ENCODE measurements around the gene CAMTA1. TPM values are rescaled to one million over a fixed set of nuclear protein-coding genes. Genes with fewer than 3 reads are reported as not detected.

The CAMTA1 gene
- total RNA-seq, 1 donor from 2014 or later: 77.6 TPM

DNA sequence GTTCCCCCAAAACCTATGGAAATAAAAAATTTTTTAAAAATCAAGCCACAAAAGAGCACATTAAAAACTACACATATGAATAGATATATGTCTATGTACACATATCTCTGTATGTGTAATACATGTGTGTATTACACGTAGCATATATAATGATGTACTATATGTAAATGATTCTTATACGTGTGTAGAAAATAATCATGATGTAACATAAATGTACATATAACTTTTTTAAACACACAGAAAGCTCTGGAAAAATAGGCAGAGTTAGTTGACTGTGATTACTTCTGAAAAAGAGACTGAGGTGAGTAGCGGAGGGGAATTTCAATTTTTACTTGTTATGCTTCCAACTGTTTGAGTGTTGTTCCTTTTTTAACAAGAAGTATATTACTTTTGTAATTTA lies 405.0 kb downstream of the CAMTA1 start:
- Mint-ChIP-seq H3K4me3 (ENCODE audit: unreplicated experiment) (no peak overlapping the region), H3K4me1 (ENCODE audit: low read depth, unreplicated experiment) (no peaks in the 10 kb centered on the region), H3K9me3 (ENCODE audit: unreplicated experiment) (no peaks in the 10 kb centered on the region), H3K36me3 (ENCODE audit: low read depth, unreplicated experiment) (no peaks in the 10 kb centered on the region), H3K27me3 (ENCODE audit: low read depth, unreplicated experiment) (peaks cover 7% of the 10 kb centered on the region), H3K27ac (ENCODE audit: unreplicated experiment) (no peak overlapping the region)
- H3K4me3 ChIP-seq (ENCODE audit: insufficient read depth, low read depth, low read length): no peak overlapping the region
- TF ChIP-seq EZH2 (IDR thresholded peaks at IDR 0.05; ENCODE audit: insufficient read depth, low read length): no peak
- TF ChIP-seq, protein P1, sequence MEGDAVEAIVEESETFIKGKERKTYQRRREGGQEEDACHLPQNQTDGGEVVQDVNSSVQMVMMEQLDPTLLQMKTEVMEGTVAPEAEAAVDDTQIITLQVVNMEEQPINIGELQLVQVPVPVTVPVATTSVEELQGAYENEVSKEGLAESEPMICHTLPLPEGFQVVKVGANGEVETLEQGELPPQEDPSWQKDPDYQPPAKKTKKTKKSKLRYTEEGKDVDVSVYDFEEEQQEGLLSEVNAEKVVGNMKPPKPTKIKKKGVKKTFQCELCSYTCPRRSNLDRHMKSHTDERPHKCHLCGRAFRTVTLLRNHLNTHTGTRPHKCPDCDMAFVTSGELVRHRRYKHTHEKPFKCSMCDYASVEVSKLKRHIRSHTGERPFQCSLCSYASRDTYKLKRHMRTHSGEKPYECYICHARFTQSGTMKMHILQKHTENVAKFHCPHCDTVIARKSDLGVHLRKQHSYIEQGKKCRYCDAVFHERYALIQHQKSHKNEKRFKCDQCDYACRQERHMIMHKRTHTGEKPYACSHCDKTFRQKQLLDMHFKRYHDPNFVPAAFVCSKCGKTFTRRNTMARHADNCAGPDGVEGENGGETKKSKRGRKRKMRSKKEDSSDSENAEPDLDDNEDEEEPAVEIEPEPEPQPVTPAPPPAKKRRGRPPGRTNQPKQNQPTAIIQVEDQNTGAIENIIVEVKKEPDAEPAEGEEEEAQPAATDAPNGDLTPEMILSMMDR (IDR thresholded peaks at IDR 0.05; ENCODE audit: insufficient read depth, low read depth, low read length): no peak
- no peak overlapping the region for H3K9ac ChIP-seq (ENCODE audit: low read length)
- DNase-seq (ENCODE audit: low read depth) (no peak), FAIRE-seq (no peak)
- no peak overlapping the region for H3K27ac ChIP-seq (ENCODE audit: low read depth, low read length)
- no peaks in the 10 kb centered on the region for H3K79me2 ChIP-seq (ENCODE audit: insufficient read depth, low read length)
- H2AFZ ChIP-seq (ENCODE audit: low read depth, low read length): no peak overlapping the region
- no peak overlapping the region for H3K4me2 ChIP-seq (ENCODE audit: low read length)
- no peaks in the 10 kb centered on the region for H3K27me3 ChIP-seq (ENCODE audit: insufficient read depth, low read length)
- H4K20me1 ChIP-seq (ENCODE audit: insufficient read depth, low read length): no peaks in the 10 kb centered on the region
- no peaks in the 10 kb centered on the region for H3K9me3 ChIP-seq (ENCODE audit: insufficient read depth, low read depth, low read length)
- no peaks in the 10 kb centered on the region for H3K4me1 ChIP-seq (ENCODE audit: insufficient read depth, low read length)
- no peaks in the 10 kb centered on the region for H3K36me3 ChIP-seq (ENCODE audit: insufficient read depth, low read length)

- Histone ChIP-seq H2AFZ (ENCODE audit: low read depth, low read length) (no peak overlapping the region), H3K9ac (ENCODE audit: low read length) (no peak overlapping the region), H3K27me3 (ENCODE audit: insufficient read depth, low read length) (no peaks in the 10 kb centered on the region), H3K9me3 (ENCODE audit: insufficient read depth, low read depth, low read length) (no peaks in the 10 kb centered on the region), H3K4me3 (ENCODE audit: insufficient read depth, low read depth, low read length) (no peak overlapping the region), H3K79me2 (ENCODE audit: insufficient read depth, low read length) (no peaks in the 10 kb centered on the region), H3K36me3 (ENCODE audit: insufficient read depth, low read length) (no peaks in the 10 kb centered on the region), H4K20me1 (ENCODE audit: insufficient read depth, low read length) (no peaks in the 10 kb centered on the region), H3K4me1 (ENCODE audit: insufficient read depth, low read length) (no peaks in the 10 kb centered on the region), H3K4me2 (ENCODE audit: low read length) (no peak overlapping the region), H3K27ac (ENCODE audit: low read depth, low read length) (no peak overlapping the region)
- Mint-ChIP-seq H3K4me1 (ENCODE audit: low read depth, unreplicated experiment) (no peaks in the 10 kb centered on the region), H3K27ac (ENCODE audit: unreplicated experiment) (no peak overlapping the region), H3K9me3 (ENCODE audit: unreplicated experiment) (no peaks in the 10 kb centered on the region), H3K36me3 (ENCODE audit: low read depth, unreplicated experiment) (no peaks in the 10 kb centered on the region), H3K27me3 (ENCODE audit: low read depth, unreplicated experiment) (peaks cover 7% of the 10 kb centered on the region), H3K4me3 (ENCODE audit: unreplicated experiment) (no peak overlapping the region)
- DNase-seq (ENCODE audit: low read depth) (no peak), FAIRE-seq (no peak)
- TF ChIP-seq, protein P1 (IDR thresholded peaks at IDR 0.05; ENCODE audit: insufficient read depth, low read depth, low read length): no peak
- no peak for TF ChIP-seq EZH2 (IDR thresholded peaks at IDR 0.05; ENCODE audit: insufficient read depth, low read length)
Observed at GRCh38 chr1:7192453-7192852, 407.2 kb downstream of the CAMTA1 start.

- Histone ChIP-seq H3K9me3 (ENCODE audit: insufficient read depth, low read depth, low read length) (no peaks in the 10 kb centered on the region), H3K4me3 (ENCODE audit: insufficient read depth, low read depth, low read length) (no peak overlapping the region), H3K27me3 (ENCODE audit: insufficient read depth, low read length) (no peaks in the 10 kb centered on the region), H3K4me2 (ENCODE audit: low read length) (no peak overlapping the region), H3K79me2 (ENCODE audit: insufficient read depth, low read length) (no peaks in the 10 kb centered on the region), H4K20me1 (ENCODE audit: insufficient read depth, low read length) (no peaks in the 10 kb centered on the region), H2AFZ (ENCODE audit: low read depth, low read length) (no peak overlapping the region), H3K4me1 (ENCODE audit: insufficient read depth, low read length) (peaks cover 6% of the 10 kb centered on the region), H3K27ac (ENCODE audit: low read depth, low read length) (no peak overlapping the region), H3K36me3 (ENCODE audit: insufficient read depth, low read length) (no peaks in the 10 kb centered on the region), H3K9ac (ENCODE audit: low read length) (no peak overlapping the region)
- TF ChIP-seq EZH2 (IDR thresholded peaks at IDR 0.05; ENCODE audit: insufficient read depth, low read length): no peak
- TF ChIP-seq, protein P1 (IDR thresholded peaks at IDR 0.05; ENCODE audit: insufficient read depth, low read depth, low read length): no peak
- H3K27ac Mint-ChIP-seq (ENCODE audit: unreplicated experiment): no peak overlapping the region
- FAIRE-seq: no peak
- peaks cover 19% of the 10 kb centered on the region for H3K27me3 Mint-ChIP-seq (ENCODE audit: low read depth, unreplicated experiment)
- H3K4me1 Mint-ChIP-seq (ENCODE audit: low read depth, unreplicated experiment): no peaks in the 10 kb centered on the region
- DNase-seq (ENCODE audit: low read depth): no peak
- H3K9me3 Mint-ChIP-seq (ENCODE audit: unreplicated experiment): no peaks in the 10 kb centered on the region
- no peak overlapping the region for H3K4me3 Mint-ChIP-seq (ENCODE audit: unreplicated experiment)
- H3K36me3 Mint-ChIP-seq (ENCODE audit: low read depth, unreplicated experiment): no peaks in the 10 kb centered on the region
Observed at GRCh38 chr1:7196036-7196911, 411.0 kb downstream of the CAMTA1 start.

Measured in astrocyte (in vitro differentiated cells and primary cell).